Spinal cord (tissue), 10 donors: Measurements from ENCODE around the gene MYBPC1. TPM values are rescaled to one million over a fixed set of nuclear protein-coding genes. Genes with fewer than 3 reads are reported as not detected.
"Not testable (repeated sequence)": the region's sequence is repeated elsewhere in the genome, so short reads cannot be mapped to it uniquely, and the experiment has no call there.

Source experiments
- DNase-seq, 6 donors: peaks; one replicate each; pipeline versions ENCODE4 v3.0.0 to v3.0.0-alpha.2; 2013 to 2015; ENCODE audit warnings: low spot score in 6 of 6, low read depth in 4 of 6
- H3K27ac ChIP-seq: one replicate; pipeline ENCODE4 v1.5.1; 2013; ENCODE audit warnings: low read depth, low read length, control low read depth
- H3K27me3 ChIP-seq: one replicate; pipeline ENCODE4 v1.6.1; 2013; ENCODE audit warnings: low read length; ENCODE audit not compliant: control insufficient read depth, insufficient read depth
- H3K36me3 ChIP-seq: one replicate; pipeline ENCODE4 v1.6.1; 2013; ENCODE audit warnings: low read length; ENCODE audit not compliant: control insufficient read depth, insufficient read depth
- H3K4me1 ChIP-seq: one replicate; pipeline ENCODE4 v1.6.1; 2013; ENCODE audit warnings: low read length; ENCODE audit not compliant: control insufficient read depth, insufficient read depth
- H3K4me3 ChIP-seq: one replicate; pipeline ENCODE4 v1.5.1; 2013; ENCODE audit warnings: low read depth, low read length, control low read depth
- H3K9me3 ChIP-seq: one replicate; pipeline ENCODE4 v1.6.1; 2013; ENCODE audit warnings: low read length; ENCODE audit not compliant: control insufficient read depth, insufficient read depth
- WGBS: methylation state at CpG from one replicate; pipeline ENCODE4 v1.1.5; 2013; ENCODE audit warnings: missing lambda C conversion rate; ENCODE audit not compliant: insufficient coverage; 5-methylcytosine and 5-hydroxymethylcytosine counted together
- polyA plus RNA-seq, 2 donors: library from polyadenylated mRNA; unstranded; fragments of 120-200 nt; gene quantifications; one replicate each; pipeline ENCODE4 v1.2.1, GENCODE V29; 2013; ENCODE audit not compliant: insufficient read length in 2 of 2
- total RNA-seq, 2 donors: library from RNA; depleted of rRNA in 1 of 2; stranded (reverse); fragments of 120-200 nt in 1 of 2; fragments of >200 nt in 1 of 2; gene quantifications; one replicate each; pipeline versions ENCODE4 v1.2.3 to v1.2.4, GENCODE V29; 2013 to 2014
- donor health status: healthy.

Gene MYBPC1
- total and polyA plus RNA-seq, 4 donors = 4.6 to 13.8 (median 6.5) TPM

DNA sequence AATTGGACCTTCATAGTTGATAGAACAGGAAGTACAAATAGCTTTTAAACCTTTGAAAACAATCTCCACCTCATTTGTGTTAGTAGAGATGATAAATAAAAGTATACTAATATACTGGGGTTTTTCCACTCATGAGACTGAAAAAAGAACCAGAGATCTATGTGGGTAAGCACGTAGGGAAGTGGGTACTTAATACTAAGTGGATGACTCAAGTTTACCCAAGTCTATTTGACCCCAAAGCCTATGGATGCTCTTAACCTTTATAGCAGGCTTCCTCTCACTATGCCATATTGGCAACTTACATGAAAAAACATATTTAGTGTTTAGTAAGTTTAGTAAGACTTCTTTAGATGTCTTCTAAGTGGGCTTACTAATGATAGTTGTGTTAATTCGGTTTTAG, 53.4 kb downstream of the MYBPC1 start:
- WGBS = no CpG with 5 or more reads among the region's 2 CpGs
- H3K4me1 ChIP-seq = no peaks in the 10 kb centered on the region
- no peak overlapping the region for H3K4me3 ChIP-seq
- H3K9me3 ChIP-seq = no peaks in the 10 kb centered on the region
- H3K36me3 ChIP-seq = no peaks in the 10 kb centered on the region
- no peaks in the 10 kb centered on the region for H3K27me3 ChIP-seq
- DNase-seq = no peak
- no peak overlapping the region for H3K27ac ChIP-seq

GRCh38 chr12:101650346-101651117, 55.8 kb downstream of the MYBPC1 start:
- H3K36me3 ChIP-seq = no peaks in the 10 kb centered on the region
- peaks cover 5% of the 10 kb centered on the region for H3K4me1 ChIP-seq
- H3K27ac ChIP-seq = no peak overlapping the region
- no peak for DNase-seq
- H3K4me3 ChIP-seq = no peak overlapping the region
- no peaks in the 10 kb centered on the region for H3K9me3 ChIP-seq
- 100% methylated on average over 1 of the region's 4 CpGs for WGBS
- no peaks in the 10 kb centered on the region for H3K27me3 ChIP-seq

GRCh38 chr12:101653030-101653429, 58.3 kb downstream of the MYBPC1 start:
- H3K9me3 ChIP-seq = no peaks in the 10 kb centered on the region
- H3K27me3 ChIP-seq = no peaks in the 10 kb centered on the region
- peak overlapping the region; percentile 36 for H3K27ac ChIP-seq
- H3K4me3 ChIP-seq = no peak overlapping the region
- H3K36me3 ChIP-seq = no peaks in the 10 kb centered on the region
- H3K4me1 ChIP-seq = peaks cover 5% of the 10 kb centered on the region
- no peak for DNase-seq
- no CpG with 5 or more reads among the region's 3 CpGs for WGBS

DNA sequence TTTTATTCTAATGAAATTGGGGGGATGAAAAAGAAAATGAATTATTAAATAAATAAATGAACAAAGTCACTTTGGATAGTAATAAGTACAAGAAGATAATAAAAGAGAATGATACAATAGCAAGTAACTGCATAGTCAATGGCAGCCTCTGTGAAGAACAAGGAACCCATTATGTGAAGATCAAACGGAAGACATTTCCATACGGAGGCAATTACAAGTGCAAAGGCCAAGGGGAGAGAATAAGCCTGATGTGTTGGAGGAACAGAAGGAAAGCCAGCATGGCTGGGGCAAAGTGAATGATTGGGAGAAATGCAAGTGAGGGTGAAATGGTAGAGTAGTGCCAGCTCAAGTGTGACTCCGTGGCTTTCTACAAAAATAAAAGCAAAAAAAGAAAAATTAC, 58.7 kb downstream of the MYBPC1 start:
- peak overlapping the region; percentile 36 for H3K27ac ChIP-seq
- H3K9me3 ChIP-seq = no peaks in the 10 kb centered on the region
- no peaks in the 10 kb centered on the region for H3K27me3 ChIP-seq
- H3K36me3 ChIP-seq = no peaks in the 10 kb centered on the region
- no peak overlapping the region for H3K4me3 ChIP-seq
- 19% methylated on average over 2 of the region's 3 CpGs for WGBS
- H3K4me1 ChIP-seq = peaks cover 5% of the 10 kb centered on the region
- DNase-seq = peak in 4 of 6 donors; percentile 26 to 79 (median 46)

DNA sequence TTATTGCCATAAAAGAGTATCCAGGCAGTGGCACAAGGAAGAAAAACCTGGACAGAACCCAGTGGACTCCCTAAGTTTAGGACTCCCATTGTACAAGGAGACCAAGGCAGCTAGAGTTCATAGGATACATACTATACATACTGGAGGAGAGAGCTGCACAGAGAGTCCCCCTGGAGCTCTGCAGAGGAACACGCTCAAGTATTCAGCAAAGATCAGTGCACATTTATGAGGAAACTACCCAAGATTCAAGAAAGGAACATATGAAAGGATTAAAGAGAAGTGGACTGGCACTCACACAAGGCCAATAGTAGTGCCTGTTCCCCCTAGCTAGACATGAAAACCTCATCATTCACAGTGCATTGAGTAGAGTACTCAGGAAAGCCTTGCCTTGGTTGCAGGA, 59.7 kb downstream of the MYBPC1 start:
- H3K36me3 ChIP-seq = no peaks in the 10 kb centered on the region
- no peak overlapping the region for H3K27ac ChIP-seq
- DNase-seq = peak in 1 of 6 donors; percentile 14
- H3K27me3 ChIP-seq = no peaks in the 10 kb centered on the region
- no peak overlapping the region for H3K4me3 ChIP-seq
- H3K4me1 ChIP-seq = peaks cover 5% of the 10 kb centered on the region
- WGBS = no CpG with 5 or more reads among the region's 1 CpG
- no peaks in the 10 kb centered on the region for H3K9me3 ChIP-seq

DNA sequence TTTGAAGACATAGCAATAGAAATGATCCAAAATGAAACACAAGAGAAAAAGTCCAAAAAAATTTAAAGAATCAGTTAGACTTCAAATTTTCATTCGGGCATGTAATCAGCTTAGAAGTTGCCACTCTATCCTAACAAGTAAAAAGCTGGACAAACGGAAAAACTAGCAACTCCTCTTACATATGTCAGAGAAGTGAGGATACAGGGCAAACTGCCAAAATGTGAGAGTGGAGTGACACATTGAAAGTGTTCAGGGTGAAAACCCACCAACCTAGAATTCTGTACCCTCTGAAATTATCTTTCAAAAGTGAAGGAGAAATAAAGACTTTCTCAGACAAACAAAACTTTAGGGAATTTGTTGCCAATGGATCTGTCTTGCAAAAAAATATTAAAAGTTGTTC, 60.6 kb downstream of the MYBPC1 start:
- WGBS = no CpG with 5 or more reads among the region's 2 CpGs
- Histone ChIP-seq H3K27me3 (no peaks in the 10 kb centered on the region), H3K27ac (no peak overlapping the region), H3K4me1 (peaks cover 5% of the 10 kb centered on the region), H3K36me3 (no peaks in the 10 kb centered on the region), H3K4me3 (no peak overlapping the region), H3K9me3 (no peaks in the 10 kb centered on the region)
- no peak for DNase-seq

GRCh38 chr12:101660662-101661061, 65.9 kb downstream of the MYBPC1 start:
- H3K27ac ChIP-seq, H3K36me3 ChIP-seq, H3K27me3 ChIP-seq, H3K4me3 ChIP-seq, H3K4me1 ChIP-seq, H3K9me3 ChIP-seq, DNase-seq: not testable (repeated sequence)
- no CpG with 5 or more reads among the region's 2 CpGs for WGBS

- whole genome bisulfite sequencing = no CpG with 5 or more reads among the region's 6 CpGs
- Histone ChIP-seq H3K27ac (no peak overlapping the region), H3K4me3 (no peak overlapping the region), H3K4me1 (peaks cover 8% of the 10 kb centered on the region), H3K36me3 (no peaks in the 10 kb centered on the region), H3K9me3 (no peaks in the 10 kb centered on the region), H3K27me3 (no peaks in the 10 kb centered on the region)
- DNase-seq = no peak
Measured at GRCh38 chr12:101663298-101663697, 68.5 kb downstream of the MYBPC1 start.

GRCh38 chr12:101664992-101665391, 70.2 kb downstream of the MYBPC1 start:
- no peak overlapping the region for H3K4me3 ChIP-seq
- H3K4me1 ChIP-seq = peaks cover 8% of the 10 kb centered on the region
- WGBS = no CpG with 5 or more reads among the region's 7 CpGs
- no peak overlapping the region for H3K27ac ChIP-seq
- no peaks in the 10 kb centered on the region for H3K9me3 ChIP-seq
- DNase-seq = no peak
- H3K27me3 ChIP-seq = no peaks in the 10 kb centered on the region
- H3K36me3 ChIP-seq = no peaks in the 10 kb centered on the region

DNA sequence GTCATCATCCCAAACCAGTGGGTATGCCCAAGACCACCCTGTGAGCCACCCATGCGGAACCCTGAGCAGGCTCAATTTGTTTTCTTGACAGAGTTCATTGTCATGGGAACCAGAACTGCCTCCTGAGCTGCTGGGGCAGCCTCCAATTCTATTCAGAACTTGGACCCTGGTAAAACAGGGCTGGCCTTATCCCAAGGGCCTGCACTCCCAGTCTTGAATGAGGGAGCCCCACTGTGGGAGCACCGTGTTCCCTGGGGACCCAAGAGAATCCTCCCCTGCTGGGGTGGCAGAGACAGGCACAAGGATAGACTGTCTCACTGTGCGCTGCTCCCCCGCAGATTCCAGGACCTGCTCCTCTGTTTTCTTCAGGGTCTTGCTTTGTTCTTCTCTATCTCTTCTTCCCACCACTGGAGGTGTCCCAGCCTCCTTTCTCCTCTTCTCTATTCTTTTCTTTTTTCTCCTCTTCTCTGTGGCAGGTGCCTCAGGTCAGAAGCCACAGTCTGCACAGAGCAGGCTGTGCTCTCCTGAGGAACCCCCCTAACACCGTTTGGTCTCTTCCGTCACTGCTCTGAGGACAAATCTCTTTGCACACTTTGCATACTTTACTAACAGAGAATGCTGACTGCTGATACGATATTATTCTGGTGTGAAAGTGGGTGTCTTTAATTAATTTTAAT, 71.4 kb downstream of the MYBPC1 start:
- Histone ChIP-seq H3K4me3 (peak overlapping the region; percentile 10), H3K27ac (peak overlapping the region; percentile 29), H3K9me3 (no peaks in the 10 kb centered on the region), H3K36me3 (no peaks in the 10 kb centered on the region), H3K27me3 (no peaks in the 10 kb centered on the region), H3K4me1 (peaks cover 8% of the 10 kb centered on the region)
- 63% methylated on average over 4 of the region's 7 CpGs for WGBS
- DNase-seq = peak in 1 of 6 donors; percentile 64
